HL-60 (cell line): Measurements from ENCODE around the gene PDRG1.

Source experiments
- GABPA ChIP-seq: IDR thresholded peaks from 2 replicates; pipeline ENCODE4 v1.6.1; 2012; ENCODE audit warnings: low read depth
- POLR2AphosphoS5 ChIP-seq: IDR thresholded peaks from 2 replicates; pipeline ENCODE4 v1.6.1; 2012; ENCODE audit warnings: low read depth
- TF ChIP-seq, protein P1 (sequence below): IDR thresholded peaks from one replicate; pipeline ENCODE4 v1.5.1; 2011; ENCODE audit warnings: low read length, control low read depth, inconsistent platforms; ENCODE audit not compliant: insufficient read depth
- TF ChIP-seq, protein P2 (sequence below): IDR thresholded peaks from 2 replicates; pipeline ENCODE4 v1.6.1; 2012; ENCODE audit warnings: low read depth; ENCODE audit not compliant: insufficient replicate concordance

DNA sequence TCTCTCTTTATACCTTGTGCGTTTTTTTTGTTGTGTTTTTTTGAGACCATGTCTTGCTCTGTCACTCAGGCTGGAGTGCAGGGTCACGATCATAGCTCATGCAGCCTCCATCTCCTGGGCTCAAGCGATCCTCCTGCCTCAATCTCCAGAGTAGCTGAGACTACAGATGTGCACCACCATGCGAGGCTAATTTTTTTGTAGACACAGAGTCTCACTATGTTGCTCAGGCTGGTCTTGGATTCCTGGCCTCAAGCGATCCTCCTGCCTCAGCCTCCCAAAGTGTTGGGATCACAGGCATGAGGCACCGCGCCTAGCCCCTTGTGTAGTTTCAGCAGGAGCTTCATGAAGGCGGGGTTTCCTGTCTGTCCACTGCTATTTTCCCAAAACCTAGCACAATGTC lies 27.3 kb downstream of the PDRG1 start:
- TF ChIP-seq, protein P1, sequence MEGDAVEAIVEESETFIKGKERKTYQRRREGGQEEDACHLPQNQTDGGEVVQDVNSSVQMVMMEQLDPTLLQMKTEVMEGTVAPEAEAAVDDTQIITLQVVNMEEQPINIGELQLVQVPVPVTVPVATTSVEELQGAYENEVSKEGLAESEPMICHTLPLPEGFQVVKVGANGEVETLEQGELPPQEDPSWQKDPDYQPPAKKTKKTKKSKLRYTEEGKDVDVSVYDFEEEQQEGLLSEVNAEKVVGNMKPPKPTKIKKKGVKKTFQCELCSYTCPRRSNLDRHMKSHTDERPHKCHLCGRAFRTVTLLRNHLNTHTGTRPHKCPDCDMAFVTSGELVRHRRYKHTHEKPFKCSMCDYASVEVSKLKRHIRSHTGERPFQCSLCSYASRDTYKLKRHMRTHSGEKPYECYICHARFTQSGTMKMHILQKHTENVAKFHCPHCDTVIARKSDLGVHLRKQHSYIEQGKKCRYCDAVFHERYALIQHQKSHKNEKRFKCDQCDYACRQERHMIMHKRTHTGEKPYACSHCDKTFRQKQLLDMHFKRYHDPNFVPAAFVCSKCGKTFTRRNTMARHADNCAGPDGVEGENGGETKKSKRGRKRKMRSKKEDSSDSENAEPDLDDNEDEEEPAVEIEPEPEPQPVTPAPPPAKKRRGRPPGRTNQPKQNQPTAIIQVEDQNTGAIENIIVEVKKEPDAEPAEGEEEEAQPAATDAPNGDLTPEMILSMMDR: no peak
- TF ChIP-seq POLR2AphosphoS5 (no peak), GABPA (no peak)
- TF ChIP-seq, protein P2, sequence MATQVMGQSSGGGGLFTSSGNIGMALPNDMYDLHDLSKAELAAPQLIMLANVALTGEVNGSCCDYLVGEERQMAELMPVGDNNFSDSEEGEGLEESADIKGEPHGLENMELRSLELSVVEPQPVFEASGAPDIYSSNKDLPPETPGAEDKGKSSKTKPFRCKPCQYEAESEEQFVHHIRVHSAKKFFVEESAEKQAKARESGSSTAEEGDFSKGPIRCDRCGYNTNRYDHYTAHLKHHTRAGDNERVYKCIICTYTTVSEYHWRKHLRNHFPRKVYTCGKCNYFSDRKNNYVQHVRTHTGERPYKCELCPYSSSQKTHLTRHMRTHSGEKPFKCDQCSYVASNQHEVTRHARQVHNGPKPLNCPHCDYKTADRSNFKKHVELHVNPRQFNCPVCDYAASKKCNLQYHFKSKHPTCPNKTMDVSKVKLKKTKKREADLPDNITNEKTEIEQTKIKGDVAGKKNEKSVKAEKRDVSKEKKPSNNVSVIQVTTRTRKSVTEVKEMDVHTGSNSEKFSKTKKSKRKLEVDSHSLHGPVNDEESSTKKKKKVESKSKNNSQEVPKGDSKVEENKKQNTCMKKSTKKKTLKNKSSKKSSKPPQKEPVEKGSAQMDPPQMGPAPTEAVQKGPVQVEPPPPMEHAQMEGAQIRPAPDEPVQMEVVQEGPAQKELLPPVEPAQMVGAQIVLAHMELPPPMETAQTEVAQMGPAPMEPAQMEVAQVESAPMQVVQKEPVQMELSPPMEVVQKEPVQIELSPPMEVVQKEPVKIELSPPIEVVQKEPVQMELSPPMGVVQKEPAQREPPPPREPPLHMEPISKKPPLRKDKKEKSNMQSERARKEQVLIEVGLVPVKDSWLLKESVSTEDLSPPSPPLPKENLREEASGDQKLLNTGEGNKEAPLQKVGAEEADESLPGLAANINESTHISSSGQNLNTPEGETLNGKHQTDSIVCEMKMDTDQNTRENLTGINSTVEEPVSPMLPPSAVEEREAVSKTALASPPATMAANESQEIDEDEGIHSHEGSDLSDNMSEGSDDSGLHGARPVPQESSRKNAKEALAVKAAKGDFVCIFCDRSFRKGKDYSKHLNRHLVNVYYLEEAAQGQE: no peak
